ENCODE data around the gene ELK4.

DNA sequence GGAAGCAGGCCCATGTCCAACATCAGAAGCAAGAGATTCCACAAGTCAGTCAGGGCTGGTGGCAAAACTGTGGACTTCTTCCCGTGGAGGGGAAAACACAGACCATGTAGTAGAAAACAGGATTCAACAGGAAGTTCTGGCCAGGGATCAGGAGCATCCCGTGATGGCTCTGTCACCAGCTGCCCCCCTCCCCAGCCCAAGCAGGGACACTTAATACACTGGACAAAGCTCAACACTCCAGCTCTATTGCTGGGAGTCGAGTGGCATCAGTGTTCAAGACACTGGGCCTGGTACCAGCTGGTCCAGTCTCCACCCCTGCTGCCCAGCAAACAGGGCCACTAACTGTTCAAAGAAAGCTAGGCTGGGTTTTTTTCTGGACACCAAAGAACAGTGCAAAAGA is 44.8 kb upstream of the ELK4 start:
- TF ChIP-seq, protein P1, sequence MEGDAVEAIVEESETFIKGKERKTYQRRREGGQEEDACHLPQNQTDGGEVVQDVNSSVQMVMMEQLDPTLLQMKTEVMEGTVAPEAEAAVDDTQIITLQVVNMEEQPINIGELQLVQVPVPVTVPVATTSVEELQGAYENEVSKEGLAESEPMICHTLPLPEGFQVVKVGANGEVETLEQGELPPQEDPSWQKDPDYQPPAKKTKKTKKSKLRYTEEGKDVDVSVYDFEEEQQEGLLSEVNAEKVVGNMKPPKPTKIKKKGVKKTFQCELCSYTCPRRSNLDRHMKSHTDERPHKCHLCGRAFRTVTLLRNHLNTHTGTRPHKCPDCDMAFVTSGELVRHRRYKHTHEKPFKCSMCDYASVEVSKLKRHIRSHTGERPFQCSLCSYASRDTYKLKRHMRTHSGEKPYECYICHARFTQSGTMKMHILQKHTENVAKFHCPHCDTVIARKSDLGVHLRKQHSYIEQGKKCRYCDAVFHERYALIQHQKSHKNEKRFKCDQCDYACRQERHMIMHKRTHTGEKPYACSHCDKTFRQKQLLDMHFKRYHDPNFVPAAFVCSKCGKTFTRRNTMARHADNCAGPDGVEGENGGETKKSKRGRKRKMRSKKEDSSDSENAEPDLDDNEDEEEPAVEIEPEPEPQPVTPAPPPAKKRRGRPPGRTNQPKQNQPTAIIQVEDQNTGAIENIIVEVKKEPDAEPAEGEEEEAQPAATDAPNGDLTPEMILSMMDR (conservative IDR thresholded peaks at IDR 0.05): no peak
- no peak for TF ChIP-seq ZFX (IDR thresholded peaks at IDR 0.05)
